ENCODE results near the gene POU5F1. TPM values are rescaled to one million over a fixed set of nuclear protein-coding genes. Genes with fewer than 3 reads are reported as not detected.

Gene POU5F1
- total RNA-seq, 4 donors from 2014 or later, result 1.2 to 9.8 TPM; not detected in 2

GRCh38 chr6:31209137-31209536 lies 38.7 kb upstream of the POU5F1 start:
- Histone ChIP-seq H3K27me3 (no peaks in the 10 kb centered on the region), H3K9me3 (no peaks in the 10 kb centered on the region), H3K27ac (no peak overlapping the region), H3K4me1 (peaks cover 0 to 4% (median 0%) of the 10 kb centered on the region in 4 donors), H3K4me3 (no peak overlapping the region), H3K36me3 (no peaks in the 10 kb centered on the region)
- no peak for DNase-seq (ENCODE audit: low spot score in 2 of 2)
- WGBS, 2 donors, result 60 to 74% methylated on average over 2 of the region's 2 CpGs
- TF ChIP-seq EP300 (IDR thresholded peaks at IDR 0.05), result no peak

GRCh38 chr6:31208506-31208905 lies 38.0 kb upstream of the POU5F1 start:
- 67 to 72% methylated on average over 2 of the region's 2 CpGs for WGBS, 2 donors

GRCh38 chr6:31205638-31206037 lies 35.2 kb upstream of the POU5F1 start:
- peaks cover 0 to 6% (median 0%) of the 10 kb centered on the region in 3 donors for H3K36me3 ChIP-seq
- H3K4me3 ChIP-seq, result no peak overlapping the region
- H3K4me1 ChIP-seq, result peaks cover 0 to 21% (median 12%) of the 10 kb centered on the region in 4 donors
- WGBS, 2 donors, result 82 to 90% methylated on average over 2 of the region's 2 CpGs
- TF ChIP-seq CTCF (IDR thresholded peaks at IDR 0.05) (no peak), POLR2A (IDR thresholded peaks at IDR 0.05) (no peak), EP300 (IDR thresholded peaks at IDR 0.05) (no peak)
- DNase-seq (ENCODE audit: low spot score in 2 of 2), result no peak
- H3K9me3 ChIP-seq, result peaks cover 0 to 4% (median 0%) of the 10 kb centered on the region in 4 donors
- no peak overlapping the region for H3K27ac ChIP-seq
- no peaks in the 10 kb centered on the region for H3K27me3 ChIP-seq

More at GRCh38 chr6:31208506-31208905, 38.0 kb upstream of the POU5F1 start:
- no peaks in the 10 kb centered on the region for H3K27me3 ChIP-seq
- TF ChIP-seq POLR2A (IDR thresholded peaks at IDR 0.05) (no peak), CTCF (IDR thresholded peaks at IDR 0.05) (no peak), EP300 (IDR thresholded peaks at IDR 0.05) (no peak)
- no peak overlapping the region for H3K4me3 ChIP-seq
- H3K9me3 ChIP-seq, result no peaks in the 10 kb centered on the region
- H3K27ac ChIP-seq, result no peak overlapping the region
- no peaks in the 10 kb centered on the region for H3K36me3 ChIP-seq
- DNase-seq (ENCODE audit: low spot score in 2 of 2), result no peak
- peaks cover 0 to 7% (median 1%) of the 10 kb centered on the region in 4 donors for H3K4me1 ChIP-seq

GRCh38 chr6:31204751-31205145 lies 34.3 kb upstream of the POU5F1 start:
- DNase-seq (ENCODE audit: low spot score in 2 of 2), result no peak

GRCh38 chr6:31203345-31203979 lies 33.0 kb upstream of the POU5F1 start:
- no peaks in the 10 kb centered on the region for H3K27me3 ChIP-seq
- peaks cover 0 to 9% (median 0%) of the 10 kb centered on the region in 3 donors for H3K36me3 ChIP-seq
- H3K4me3 ChIP-seq, result peak overlapping the region; percentile 20 to 52 (median 34)
- no peak for DNase-seq (ENCODE audit: low spot score in 2 of 2)
- TF ChIP-seq POLR2A (IDR thresholded peaks at IDR 0.05), result no peak
- no peak for TF ChIP-seq EP300 (IDR thresholded peaks at IDR 0.05)
- TF ChIP-seq CTCF (IDR thresholded peaks at IDR 0.05), result no peak
- H3K4me1 ChIP-seq, result peaks cover 0 to 25% (median 15%) of the 10 kb centered on the region in 4 donors
- WGBS, 2 donors, result 47 to 49% methylated on average over 5 of the region's 5 CpGs
- H3K9me3 ChIP-seq, result peaks cover 0 to 8% (median 0%) of the 10 kb centered on the region in 4 donors
- peak overlapping the region; percentile 38 to 88 (median 71) for H3K27ac ChIP-seq

More at GRCh38 chr6:31204751-31205145, 34.3 kb upstream of the POU5F1 start:
- TF ChIP-seq CTCF (IDR thresholded peaks at IDR 0.05), result no peak
- no peak for TF ChIP-seq POLR2A (IDR thresholded peaks at IDR 0.05)
- no peak for TF ChIP-seq EP300 (IDR thresholded peaks at IDR 0.05)
- Histone ChIP-seq H3K4me1 (peaks cover 0 to 21% (median 12%) of the 10 kb centered on the region in 4 donors), H3K27ac (peak overlapping the region in 3 of 4 donors; percentile 58 to 88 (median 84)), H3K36me3 (peaks cover 0 to 9% (median 0%) of the 10 kb centered on the region in 3 donors), H3K4me3 (no peak overlapping the region), H3K27me3 (no peaks in the 10 kb centered on the region), H3K9me3 (peaks cover 0 to 8% (median 0%) of the 10 kb centered on the region in 4 donors)
- 71 to 73% methylated on average over 4 of the region's 4 CpGs for WGBS, 2 donors

All from tibial nerve (tissue), 4 donors.